Posterior vena cava (tissue), 2 donors: ENCODE results near the gene RING1. TPM values are rescaled to one million over a fixed set of nuclear protein-coding genes. Genes with fewer than 3 reads are reported as not detected.

Source experiments
- DNase-seq: peaks from one replicate; pipeline ENCODE4 v3.0.0-alpha.2; 2020; ENCODE audit warnings: low spot score
- intact Hi-C, 2 donors: fragments of 100-400 bp; cut with DNase I; formaldehyde crosslinking; loops; one replicate each; pipeline versions ENCODE4 v1.14.1 to v1.14.2; 2022 to 2023
- total RNA-seq, 2 donors: library from RNA; stranded (reverse); fragmentation: NEBNext Ultra II Directional; extraction: Animal tissue kit (Norgen Biotek cat#: 25700); gene quantifications; one replicate each; pipeline ENCODE4 v1.2.1, GENCODE V29; 2021
- donor health status: DM: yes; HTN: yes; CAD: no.
- donor health status: DM: yes; HTN: yes; CAD: no.

Gene RING1
- total RNA-seq, 2 donors from 2014 or later = 29.8 to 32.2 TPM

GRCh38 chr6:33202799-33203198 lies 5.5 kb upstream of the RING1 start:
- no peak for DNase-seq
- intact Hi-C loops = no loop called here

GRCh38 chr6:33203443-33204164 lies 4.7 kb upstream of the RING1 start:
- intact Hi-C loops = no loop called here
- no peak for DNase-seq

GRCh38 chr6:33204165-33204414 lies 4.2 kb upstream of the RING1 start:
- DNase-seq = no peak
- intact Hi-C loops = no loop called here

GRCh38 chr6:33204415-33205190 lies 3.7 kb upstream of the RING1 start, which contains the start of gene HSD17B8:
HSD17B8 (plus strand) TSS chr6:33204655; CDS start chr6:33204669, 14 bp downstream.
- intact Hi-C loops = no loop called here
- DNase-seq = peak; percentile 98

GRCh38 chr6:33205191-33206026 lies 2.9 kb upstream of the RING1 start:
- intact Hi-C loops = no loop called here
- DNase-seq = no peak

GRCh38 chr6:33206027-33206863 lies 2.1 kb upstream of the RING1 start:
- intact Hi-C loops = no loop called here

GRCh38 chr6:33206864-33207551 lies 1.3 kb upstream of the RING1 start:
- no peak for DNase-seq
- intact Hi-C loops = no loop called here

More at GRCh38 chr6:33206027-33206863, 2.1 kb upstream of the RING1 start:
- DNase-seq = no peak

GRCh38 chr6:33207552-33208090 lies 679 bp upstream of the RING1 start:
- intact Hi-C loops = no loop called here

GRCh38 chr6:33209856-33210255 lies 1.6 kb downstream of the RING1 start:
- intact Hi-C loops = loop anchor here in 1 of 2 donors (2.0 kb wide), 1 partner anchor 73 kb away; no protein-coding TSS in a partner anchor
- DNase-seq = no peak

More at GRCh38 chr6:33207552-33208090, 679 bp upstream of the RING1 start:
- DNase-seq = no peak

GRCh38 chr6:33211136-33211535 lies 2.8 kb downstream of the RING1 start:
- no peak for DNase-seq
- intact Hi-C loops = loop anchor here in 1 of 2 donors (2.0 kb wide), 1 partner anchor 74 kb away; no protein-coding TSS in a partner anchor

GRCh38 chr6:33211666-33212422 lies 3.5 kb downstream of the RING1 start:
- no peak for DNase-seq
- intact Hi-C loops = loop anchor here in 1 of 2 donors (2.0 kb wide), 1 partner anchor 75 kb away; no protein-coding TSS in a partner anchor

GRCh38 chr6:33212857-33213165 lies 4.5 kb downstream of the RING1 start:
- intact Hi-C loops = no loop called here
- DNase-seq = no peak

- no peak for DNase-seq
- intact Hi-C loops = no loop called here
These were observed 5.1 kb downstream of the RING1 start for GRCh38 chr6:33213166-33213988.

- intact Hi-C loops = no loop called here
These were observed 5.7 kb downstream of the RING1 start for GRCh38 chr6:33213989-33214335.

GRCh38 chr6:33215271-33216116 lies 7.2 kb downstream of the RING1 start:
- no peak for DNase-seq
- intact Hi-C loops = no loop called here

More at GRCh38 chr6:33213989-33214335, 5.7 kb downstream of the RING1 start:
- no peak for DNase-seq

GRCh38 chr6:33216117-33216649 lies 7.9 kb downstream of the RING1 start:
- DNase-seq = no peak
- intact Hi-C loops = no loop called here
